ENCODE measurements around the gene DISC1. TPM values are rescaled to one million over a fixed set of nuclear protein-coding genes. Genes with fewer than 3 reads are reported as not detected.

Gene DISC1
- total RNA-seq, 1 experiment from 2014 or later = 1.8 TPM

DNA sequence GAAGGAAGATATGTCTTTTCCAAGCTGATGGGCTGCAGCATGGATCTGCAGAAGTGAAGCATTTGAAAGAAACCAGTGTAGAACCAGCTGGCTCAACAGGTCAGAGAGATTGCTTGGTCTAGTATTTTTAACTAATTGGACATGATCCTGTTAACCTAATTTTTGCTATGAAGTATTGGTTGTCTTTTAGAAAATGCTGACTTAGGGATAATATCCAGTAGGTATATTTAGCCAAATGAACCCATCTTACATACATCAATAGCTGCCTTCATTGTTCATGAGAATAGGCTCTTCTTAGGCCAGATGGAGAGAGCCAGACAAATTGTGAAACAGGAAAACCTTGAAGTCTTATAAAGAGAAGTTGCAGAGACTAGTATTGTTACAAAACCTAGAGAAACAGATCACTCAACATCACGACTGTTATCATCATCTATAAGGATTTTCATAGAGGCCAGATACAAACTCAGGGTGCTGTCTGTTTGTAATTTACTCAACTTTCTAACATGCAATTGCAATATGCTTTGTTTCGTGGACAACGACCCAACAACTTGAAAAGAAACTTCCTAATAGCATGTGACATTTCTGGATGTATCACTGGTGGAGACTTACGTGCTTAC, 148.2 kb downstream of the DISC1 start:
- Histone ChIP-seq H3K9me3 (ENCODE audit: control insufficient read depth in 1 of 2, insufficient read depth in 1 of 2, low read depth in 1 of 2, low read length in 2 of 2) (no peaks in the 10 kb centered on the region), H3K9me2 (ENCODE audit: insufficient read depth) (no peaks in the 10 kb centered on the region), H3K27ac (ENCODE audit: low read depth, low read length) (no peak overlapping the region), H3K4me1 (ENCODE audit: control insufficient read depth in 1 of 2, insufficient read depth in 2 of 2, low read length in 2 of 2) (peaks cover 16 to 26% of the 10 kb centered on the region in 2 experiments), H3K79me2 (ENCODE audit: insufficient read depth, low read length) (no peaks in the 10 kb centered on the region), H2AFZ (ENCODE audit: low read depth, low read length, poor library complexity, severe bottlenecking) (no peak overlapping the region), H3K27me3 (ENCODE audit: insufficient read depth, low read length) (no peaks in the 10 kb centered on the region), H3K4me3 (replicated peaks in 1 of 2; ENCODE audit: low read depth in 1 of 2, low read length in 2 of 2) (no peak overlapping the region), H3K4me2 (ENCODE audit: low read length) (no peak overlapping the region), H3K9ac (ENCODE audit: low read length) (no peak overlapping the region), H4K20me1 (ENCODE audit: insufficient read depth) (no peaks in the 10 kb centered on the region), H3K36me3 (ENCODE audit: control insufficient read depth in 1 of 2, insufficient read depth in 2 of 2, low read length in 2 of 2) (no peaks in the 10 kb centered on the region)
- POLR2A ChIA-PET = no interaction called here
- DNase-seq (ENCODE audit: low read depth, low spot score) (no peak), ATAC-seq (no peak)
- CTCF ChIA-PET = no interaction called here
- no TSS peak for BruUV-seq (replicated peaks)
- intact Hi-C loops (cut with micrococcal nuclease) = no loop called here
- RAD21 ChIA-PET (ENCODE audit: low non-redundant PET in 1 of 2, low total read pairs in 2 of 2, uncharacterized antibody in 2 of 2, unreplicated experiment in 2 of 2) = no interaction called here
- TF ChIP-seq ELF1 (IDR thresholded peaks at IDR 0.05; ENCODE audit: borderline replicate concordance, low read depth) (no peak), YY1 (IDR thresholded peaks at IDR 0.05; ENCODE audit: extremely low read depth, insufficient replicate concordance, low read depth, low read length) (no peak), RAD21 (IDR thresholded peaks at IDR 0.05; ENCODE audit: low read depth) (no peak)
- TF ChIP-seq, protein P1, sequence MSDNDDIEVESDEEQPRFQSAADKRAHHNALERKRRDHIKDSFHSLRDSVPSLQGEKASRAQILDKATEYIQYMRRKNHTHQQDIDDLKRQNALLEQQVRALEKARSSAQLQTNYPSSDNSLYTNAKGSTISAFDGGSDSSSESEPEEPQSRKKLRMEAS (IDR thresholded peaks at IDR 0.05) = no peak

DNA sequence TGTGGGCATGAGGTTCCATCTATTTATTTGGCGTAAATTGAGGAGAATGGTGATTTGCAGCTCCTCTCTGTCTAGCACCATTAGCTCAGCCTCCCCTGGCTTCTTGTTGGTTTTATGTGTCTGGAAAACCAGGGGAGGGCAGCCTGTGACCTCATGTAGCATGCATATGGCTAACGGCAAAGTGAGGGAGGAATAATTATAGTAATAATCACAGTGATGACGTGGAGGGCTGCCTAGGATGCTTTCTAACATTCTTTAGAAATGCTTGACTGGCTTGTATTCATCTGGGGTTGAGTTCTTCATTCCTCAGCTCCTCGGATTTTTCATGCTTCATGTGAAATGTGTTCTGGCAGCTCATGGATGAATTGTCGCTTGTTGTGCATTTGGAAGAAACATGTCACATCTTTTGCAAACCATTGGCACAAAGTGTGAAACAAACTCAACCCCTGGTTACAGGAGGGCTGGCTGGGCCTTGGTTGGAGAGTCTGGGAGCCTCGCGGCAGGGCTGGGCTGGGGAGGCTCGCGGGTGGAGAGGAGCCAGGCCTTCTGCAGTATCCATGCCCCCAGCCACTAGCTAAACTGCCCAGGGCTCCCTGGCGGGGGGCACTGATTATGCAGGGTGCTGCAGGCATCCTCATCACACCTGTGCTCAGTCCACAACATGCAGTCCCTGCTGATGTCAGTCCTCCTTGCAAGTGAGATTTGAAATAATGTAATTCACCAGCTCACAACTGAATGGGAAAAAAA, 149.6 kb downstream of the DISC1 start:
- BruUV-seq (replicated peaks) = no TSS peak
- Histone ChIP-seq H3K4me2 (ENCODE audit: low read length) (no peak overlapping the region), H3K9me3 (ENCODE audit: control insufficient read depth in 1 of 2, insufficient read depth in 1 of 2, low read depth in 1 of 2, low read length in 2 of 2) (no peaks in the 10 kb centered on the region), H3K4me3 (replicated peaks in 1 of 2; ENCODE audit: low read depth in 1 of 2, low read length in 2 of 2) (no peak overlapping the region), H3K27me3 (ENCODE audit: insufficient read depth, low read length) (no peaks in the 10 kb centered on the region), H3K4me1 (ENCODE audit: control insufficient read depth in 1 of 2, insufficient read depth in 2 of 2, low read length in 2 of 2) (peaks cover 16 to 26% of the 10 kb centered on the region in 2 experiments), H2AFZ (ENCODE audit: low read depth, low read length, poor library complexity, severe bottlenecking) (no peak overlapping the region), H3K27ac (ENCODE audit: low read depth, low read length) (no peak overlapping the region), H3K9me2 (ENCODE audit: insufficient read depth) (no peaks in the 10 kb centered on the region), H3K36me3 (ENCODE audit: control insufficient read depth in 1 of 2, insufficient read depth in 2 of 2, low read length in 2 of 2) (no peaks in the 10 kb centered on the region), H4K20me1 (ENCODE audit: insufficient read depth) (no peaks in the 10 kb centered on the region), H3K79me2 (ENCODE audit: insufficient read depth, low read length) (no peaks in the 10 kb centered on the region), H3K9ac (ENCODE audit: low read length) (no peak overlapping the region)
- ATAC-seq = no peak
- ChIA-PET CTCF (no interaction called here), POLR2A (no interaction called here), RAD21 (ENCODE audit: low non-redundant PET in 1 of 2, low total read pairs in 2 of 2, uncharacterized antibody in 2 of 2, unreplicated experiment in 2 of 2) (no interaction called here)
- no peak for DNase-seq (ENCODE audit: low read depth, low spot score)
- intact Hi-C loops (cut with micrococcal nuclease) = no loop called here
- no peak for TF ChIP-seq YY1 (IDR thresholded peaks at IDR 0.05; ENCODE audit: extremely low read depth, insufficient replicate concordance, low read depth, low read length)
- TF ChIP-seq, protein P1 (IDR thresholded peaks at IDR 0.05) = no peak
- TF ChIP-seq ELF1 (IDR thresholded peaks at IDR 0.05; ENCODE audit: borderline replicate concordance, low read depth) = no peak
- no peak for TF ChIP-seq CBX3 (IDR thresholded peaks at IDR 0.05; ENCODE audit: low read depth)
- TF ChIP-seq, protein P2, sequence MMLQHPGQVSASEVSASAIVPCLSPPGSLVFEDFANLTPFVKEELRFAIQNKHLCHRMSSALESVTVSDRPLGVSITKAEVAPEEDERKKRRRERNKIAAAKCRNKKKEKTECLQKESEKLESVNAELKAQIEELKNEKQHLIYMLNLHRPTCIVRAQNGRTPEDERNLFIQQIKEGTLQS (IDR thresholded peaks at IDR 0.05) = no peak
- no peak for TF ChIP-seq CEBPB (IDR thresholded peaks at IDR 0.05; ENCODE audit: low read depth)
- no peak for TF ChIP-seq FOSL1 (IDR thresholded peaks at IDR 0.05; ENCODE audit: low read depth)
- no peak for TF ChIP-seq TCF7L2 (IDR thresholded peaks at IDR 0.05; ENCODE audit: borderline replicate concordance, extremely low read depth, insufficient read depth, insufficient read length)
- TF ChIP-seq RAD21 (IDR thresholded peaks at IDR 0.05; ENCODE audit: low read depth) = no peak
- TF ChIP-seq, protein P3, sequence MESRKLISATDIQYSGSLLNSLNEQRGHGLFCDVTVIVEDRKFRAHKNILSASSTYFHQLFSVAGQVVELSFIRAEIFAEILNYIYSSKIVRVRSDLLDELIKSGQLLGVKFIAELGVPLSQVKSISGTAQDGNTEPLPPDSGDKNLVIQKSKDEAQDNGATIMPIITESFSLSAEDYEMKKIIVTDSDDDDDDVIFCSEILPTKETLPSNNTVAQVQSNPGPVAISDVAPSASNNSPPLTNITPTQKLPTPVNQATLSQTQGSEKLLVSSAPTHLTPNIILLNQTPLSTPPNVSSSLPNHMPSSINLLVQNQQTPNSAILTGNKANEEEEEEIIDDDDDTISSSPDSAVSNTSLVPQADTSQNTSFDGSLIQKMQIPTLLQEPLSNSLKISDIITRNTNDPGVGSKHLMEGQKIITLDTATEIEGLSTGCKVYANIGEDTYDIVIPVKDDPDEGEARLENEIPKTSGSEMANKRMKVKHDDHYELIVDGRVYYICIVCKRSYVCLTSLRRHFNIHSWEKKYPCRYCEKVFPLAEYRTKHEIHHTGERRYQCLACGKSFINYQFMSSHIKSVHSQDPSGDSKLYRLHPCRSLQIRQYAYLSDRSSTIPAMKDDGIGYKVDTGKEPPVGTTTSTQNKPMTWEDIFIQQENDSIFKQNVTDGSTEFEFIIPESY (IDR thresholded peaks at IDR 0.05; ENCODE audit: extremely low read depth, insufficient replicate concordance, low read length) = no peak
- TF ChIP-seq EGR1 (IDR thresholded peaks at IDR 0.05; ENCODE audit: low read depth) = no peak
- TF ChIP-seq SP1 (IDR thresholded peaks at IDR 0.05; ENCODE audit: low read depth) = no peak
- TF ChIP-seq, protein P4, sequence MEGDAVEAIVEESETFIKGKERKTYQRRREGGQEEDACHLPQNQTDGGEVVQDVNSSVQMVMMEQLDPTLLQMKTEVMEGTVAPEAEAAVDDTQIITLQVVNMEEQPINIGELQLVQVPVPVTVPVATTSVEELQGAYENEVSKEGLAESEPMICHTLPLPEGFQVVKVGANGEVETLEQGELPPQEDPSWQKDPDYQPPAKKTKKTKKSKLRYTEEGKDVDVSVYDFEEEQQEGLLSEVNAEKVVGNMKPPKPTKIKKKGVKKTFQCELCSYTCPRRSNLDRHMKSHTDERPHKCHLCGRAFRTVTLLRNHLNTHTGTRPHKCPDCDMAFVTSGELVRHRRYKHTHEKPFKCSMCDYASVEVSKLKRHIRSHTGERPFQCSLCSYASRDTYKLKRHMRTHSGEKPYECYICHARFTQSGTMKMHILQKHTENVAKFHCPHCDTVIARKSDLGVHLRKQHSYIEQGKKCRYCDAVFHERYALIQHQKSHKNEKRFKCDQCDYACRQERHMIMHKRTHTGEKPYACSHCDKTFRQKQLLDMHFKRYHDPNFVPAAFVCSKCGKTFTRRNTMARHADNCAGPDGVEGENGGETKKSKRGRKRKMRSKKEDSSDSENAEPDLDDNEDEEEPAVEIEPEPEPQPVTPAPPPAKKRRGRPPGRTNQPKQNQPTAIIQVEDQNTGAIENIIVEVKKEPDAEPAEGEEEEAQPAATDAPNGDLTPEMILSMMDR (IDR thresholded peaks at IDR 0.05 in 2 of 3, conservative IDR thresholded peaks at IDR 0.05 in 1 of 3; ENCODE audit: borderline replicate concordance in 1 of 3, insufficient read depth in 1 of 3, low read depth in 2 of 3, low read length in 2 of 3) = no peak
